Activated CD8-positive, alpha-beta memory T cell treated with anti-CD3 and anti-CD28 coated beads for 1 hour (primary cell): ENCODE data around the gene ATP6V1B1.

ENCODE experiments used
- DNase-seq, 2 donors: peaks; one replicate each; pipeline ENCODE4 v3.0.0-alpha.2; 2020; ENCODE audit warnings: low read depth in 1 of 2; ENCODE audit errors: extremely low read depth in 1 of 2

Gene ATP6V1B1

DNA sequence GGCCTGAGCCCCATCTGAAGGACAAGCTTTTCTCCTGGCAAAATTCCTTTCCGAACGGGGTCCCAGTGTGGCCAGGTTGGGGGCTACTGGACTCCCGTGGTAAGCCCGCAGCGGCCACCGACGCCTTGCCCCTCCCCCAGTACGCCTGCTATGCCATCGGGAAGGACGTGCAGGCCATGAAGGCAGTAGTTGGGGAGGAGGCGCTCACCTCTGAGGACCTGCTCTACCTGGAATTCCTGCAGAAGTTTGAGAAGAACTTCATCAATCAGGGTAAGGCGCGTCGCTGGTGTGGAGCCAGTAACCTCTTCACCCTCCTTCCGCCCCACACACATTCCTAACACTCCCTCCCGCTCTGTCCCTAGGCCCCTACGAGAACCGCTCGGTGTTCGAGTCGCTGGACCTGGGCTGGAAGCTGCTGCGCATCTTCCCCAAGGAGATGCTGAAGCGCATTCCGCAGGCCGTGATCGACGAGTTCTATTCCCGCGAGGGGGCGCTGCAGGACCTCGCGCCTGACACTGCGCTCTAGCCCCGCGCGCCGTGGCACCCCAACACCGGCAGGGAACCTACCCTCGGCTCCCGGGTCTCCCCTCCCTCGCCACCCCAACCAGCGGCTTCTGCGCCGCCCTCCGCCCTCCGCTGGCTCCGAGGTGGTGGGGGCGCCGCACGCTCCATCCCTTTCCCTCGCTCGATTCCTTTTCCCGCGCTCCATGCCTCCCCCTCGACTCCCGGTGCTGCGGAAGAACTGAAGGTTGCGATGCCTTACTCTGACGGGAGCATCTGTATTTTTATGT is 29.1 kb downstream of the ATP6V1B1 start:
- peak; percentile 65 to 80 for DNase-seq

DNA sequence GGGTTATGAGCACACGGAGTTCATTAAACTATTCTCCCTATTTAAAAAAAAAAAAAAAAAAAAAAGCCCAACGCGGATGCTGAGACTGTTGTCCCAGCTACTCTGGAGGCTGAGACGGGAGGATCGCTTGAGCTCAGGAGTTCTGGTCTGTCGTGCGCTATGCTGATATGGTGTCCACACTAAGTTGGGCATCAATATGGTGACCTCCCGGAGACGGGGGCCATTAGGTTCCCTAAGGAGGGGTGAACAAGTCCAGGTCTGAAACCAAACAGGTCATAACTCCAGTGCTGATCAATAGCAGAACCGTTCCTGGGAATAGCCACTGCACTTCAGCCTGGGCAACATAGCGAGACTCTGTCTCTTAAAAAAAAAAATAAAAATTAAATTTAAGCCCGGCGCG is 29.8 kb downstream of the ATP6V1B1 start:
- no peak for DNase-seq

DNA sequence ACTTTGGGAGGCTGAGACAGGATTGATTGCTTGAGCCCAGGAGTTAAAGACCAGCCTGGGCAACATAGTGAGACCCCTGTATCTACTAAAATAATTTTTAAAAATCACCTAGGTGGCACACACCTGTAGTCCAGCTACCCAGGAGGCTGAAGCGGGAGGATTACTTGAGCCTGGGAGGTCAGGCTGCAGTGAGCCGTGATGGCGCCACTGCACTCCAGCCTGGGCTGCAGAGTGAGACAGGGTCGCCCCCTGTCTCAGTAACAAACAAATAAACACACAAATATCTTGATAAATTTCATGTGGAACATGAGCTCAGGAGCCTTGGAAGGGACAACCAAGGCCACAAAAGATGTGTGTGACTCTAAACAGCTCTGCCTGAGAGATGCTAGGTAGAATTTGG is 31.0 kb downstream of the ATP6V1B1 start:
- DNase-seq: no peak

DNA sequence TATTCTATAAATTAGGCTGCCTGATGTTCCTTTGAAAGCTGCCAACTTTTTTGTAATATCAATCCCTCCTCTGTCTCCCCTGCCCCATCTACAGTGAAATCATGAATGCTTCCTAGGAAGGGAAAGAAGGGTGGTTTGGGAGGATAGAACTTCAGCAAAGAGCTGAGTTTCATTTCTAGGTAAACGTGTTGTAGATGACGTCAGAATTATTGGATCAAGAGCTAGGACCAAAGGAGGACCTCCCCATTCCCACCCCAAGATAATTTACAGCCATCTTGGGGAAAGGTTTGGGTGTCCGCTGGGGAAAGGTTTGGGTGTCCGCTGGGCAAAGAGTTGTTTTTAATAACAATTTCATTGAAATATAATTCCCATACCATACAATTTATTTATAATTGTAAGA is 31.5 kb downstream of the ATP6V1B1 start:
- DNase-seq: no peak

DNA sequence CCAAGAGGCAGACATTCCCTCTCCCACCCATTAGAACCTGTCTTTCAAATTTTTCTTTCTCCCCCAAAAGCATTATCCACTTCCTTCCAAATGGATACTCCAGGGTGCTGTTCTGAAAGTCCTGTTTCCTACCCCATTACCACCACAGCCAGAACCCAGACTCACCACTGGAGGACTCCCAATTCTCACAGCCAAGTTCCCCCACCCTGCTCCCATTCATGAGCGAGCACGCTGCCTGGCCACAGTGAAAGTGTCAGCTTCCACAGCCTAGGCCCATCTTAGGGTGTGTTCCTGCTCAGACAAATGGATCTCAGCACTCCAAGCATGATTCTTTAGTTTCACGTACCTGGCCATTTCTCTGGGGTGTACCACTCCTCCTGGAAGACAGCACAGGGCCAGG is 38.9 kb downstream of the ATP6V1B1 start:
- DNase-seq: no peak

DNA sequence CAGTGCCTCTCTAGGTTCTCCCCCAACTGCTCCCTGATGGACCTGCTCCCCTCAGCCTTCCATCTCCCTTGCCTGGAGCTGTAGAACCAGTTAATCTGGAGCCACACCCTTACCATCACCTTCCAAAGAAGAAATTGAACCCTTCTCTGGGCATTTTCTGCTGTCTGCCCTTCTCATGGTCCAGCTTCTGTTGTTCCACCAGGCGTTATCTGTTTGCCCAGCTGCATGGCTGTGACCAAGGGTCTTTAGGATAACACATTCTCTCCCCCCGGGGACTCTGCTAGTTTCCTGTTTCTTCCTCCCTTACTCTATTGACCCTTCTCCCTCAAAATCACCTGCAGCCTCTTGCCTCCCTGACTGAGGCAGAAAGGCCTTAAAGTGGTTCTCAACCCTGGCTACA is 39.5 kb downstream of the ATP6V1B1 start:
- no peak for DNase-seq

DNA sequence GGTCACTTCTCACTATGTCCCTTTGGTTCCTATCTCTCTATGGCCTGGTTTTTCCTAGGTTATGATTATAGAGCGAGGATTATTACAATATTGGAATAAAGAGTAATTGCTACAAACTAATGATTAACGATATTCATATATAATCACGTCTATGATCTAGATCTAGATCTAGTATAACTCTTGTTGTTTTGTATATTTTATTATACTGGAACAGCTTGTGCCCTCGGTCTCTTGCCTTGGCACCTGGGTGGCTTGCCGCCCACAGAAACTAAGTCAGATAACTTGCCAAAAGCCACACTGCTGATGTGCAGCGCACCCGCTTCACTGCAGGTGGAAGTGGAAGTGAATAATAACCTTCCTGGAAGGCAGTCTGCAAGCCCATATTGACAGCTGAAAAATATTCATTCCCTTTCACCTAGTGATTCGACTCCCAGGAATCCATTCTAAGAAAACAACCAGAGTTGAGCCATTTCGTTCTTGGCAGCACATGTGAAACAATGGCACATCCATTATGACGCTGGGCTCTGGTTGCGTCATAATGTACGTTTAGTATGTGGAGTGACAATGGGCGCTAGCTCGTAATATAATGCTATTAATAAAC is 42.0 kb downstream of the ATP6V1B1 start:
- no peak for DNase-seq

DNA sequence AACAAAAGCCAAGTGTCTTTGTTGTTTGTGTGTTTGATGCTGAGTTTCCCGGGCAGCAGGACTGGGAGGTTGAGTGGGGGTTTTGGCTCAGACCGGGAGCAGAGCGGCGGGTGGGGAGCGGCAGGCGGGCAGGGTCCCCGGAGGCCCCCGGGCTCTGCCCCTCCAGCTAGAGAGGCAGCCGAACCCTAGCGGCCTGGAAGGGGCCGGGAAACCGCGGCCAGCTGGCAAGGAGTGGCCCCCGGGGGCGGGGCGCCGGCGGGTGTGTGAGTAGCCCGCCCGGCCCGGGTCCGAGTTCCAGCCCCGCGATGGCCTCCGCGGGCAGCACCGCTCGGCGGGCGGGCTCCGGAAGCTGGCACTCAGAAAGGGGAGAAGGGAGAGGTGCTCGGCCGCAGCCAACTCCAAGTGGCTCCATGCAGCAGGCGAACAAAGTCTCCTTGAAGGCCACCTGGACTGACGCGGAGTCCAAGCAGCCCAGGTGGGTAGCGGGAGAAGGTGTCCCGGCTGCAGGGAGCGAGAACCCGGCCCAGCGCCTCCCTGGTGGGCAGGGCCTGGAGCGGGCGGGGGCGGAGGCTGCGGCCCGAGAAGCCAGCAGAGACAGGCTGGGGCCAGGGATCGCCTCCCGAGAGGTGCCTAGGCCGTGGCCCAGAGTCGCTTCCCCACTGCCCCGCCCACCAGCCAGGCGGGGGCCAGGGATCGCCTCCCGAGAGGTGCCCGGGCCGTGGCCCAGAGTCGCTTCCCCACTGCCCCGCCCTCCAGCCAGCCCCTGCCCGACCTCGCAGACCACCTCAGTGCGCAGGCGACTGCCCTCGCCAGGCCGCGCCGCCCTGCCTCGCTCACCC is 42.9 kb downstream of the ATP6V1B1 start, which contains the start of gene ANKRD53:
Gene ANKRD53, plus strand, starts transcription at position 290 of the 839 bp plus-strand sequence. Its CDS starts 16 bp downstream, at position 306.
- DNase-seq: no peak

DNA sequence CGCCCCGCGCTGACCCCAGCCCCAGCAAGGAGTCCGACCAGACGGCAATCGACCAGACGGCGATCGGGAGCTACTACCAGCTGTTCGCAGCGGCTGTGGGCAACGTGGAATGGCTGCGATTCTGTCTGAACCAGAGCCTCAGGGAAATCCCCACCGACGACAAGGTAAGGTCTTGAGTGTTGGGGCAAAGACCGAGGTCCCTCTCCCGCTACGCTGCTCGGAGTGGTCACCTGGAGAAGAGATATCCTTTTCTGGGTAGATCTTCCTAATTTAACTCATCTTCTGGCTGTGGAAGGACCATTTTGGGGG is 43.4 kb downstream of the ATP6V1B1 start:
- DNase-seq: no peak

DNA sequence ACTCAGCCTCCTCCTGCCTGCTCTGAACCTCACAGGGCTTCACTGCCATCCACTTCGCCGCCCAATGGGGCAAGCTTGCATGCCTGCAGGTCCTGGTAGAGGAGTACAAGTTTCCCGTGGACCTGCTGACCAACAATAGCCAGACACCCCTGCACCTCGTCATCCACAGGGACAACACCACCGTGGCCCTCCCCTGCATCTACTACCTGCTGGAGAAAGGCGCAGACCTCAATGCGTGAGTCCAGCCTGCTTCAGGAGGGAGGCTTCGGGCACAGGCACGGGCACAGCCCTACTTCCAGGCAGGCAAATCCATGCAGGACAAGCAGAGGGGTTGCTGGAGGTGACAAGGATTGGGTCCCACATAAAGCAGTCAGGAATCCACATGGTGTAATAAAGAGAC is 43.9 kb downstream of the ATP6V1B1 start:
- DNase-seq: no peak

DNA sequence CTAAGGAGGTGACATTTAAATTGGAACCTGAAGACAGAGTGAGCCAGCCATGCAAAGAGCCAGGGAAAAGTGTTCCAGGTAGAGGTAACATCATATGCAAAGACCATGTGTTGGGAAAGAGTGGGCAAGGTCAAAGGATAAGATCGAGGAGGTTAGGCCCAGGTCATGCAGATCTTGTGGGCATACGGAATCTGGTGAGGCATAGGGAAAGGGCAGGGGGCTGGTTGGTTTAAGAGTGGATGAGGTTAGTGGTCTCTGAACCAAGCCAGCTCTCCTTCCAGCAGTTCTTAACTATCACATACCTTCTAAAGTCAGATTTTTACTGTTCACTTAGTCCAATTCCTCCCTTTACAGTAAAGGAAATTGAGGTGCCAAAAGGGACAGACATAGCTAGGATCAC is 45.7 kb downstream of the ATP6V1B1 start:
- no peak for DNase-seq

DNA sequence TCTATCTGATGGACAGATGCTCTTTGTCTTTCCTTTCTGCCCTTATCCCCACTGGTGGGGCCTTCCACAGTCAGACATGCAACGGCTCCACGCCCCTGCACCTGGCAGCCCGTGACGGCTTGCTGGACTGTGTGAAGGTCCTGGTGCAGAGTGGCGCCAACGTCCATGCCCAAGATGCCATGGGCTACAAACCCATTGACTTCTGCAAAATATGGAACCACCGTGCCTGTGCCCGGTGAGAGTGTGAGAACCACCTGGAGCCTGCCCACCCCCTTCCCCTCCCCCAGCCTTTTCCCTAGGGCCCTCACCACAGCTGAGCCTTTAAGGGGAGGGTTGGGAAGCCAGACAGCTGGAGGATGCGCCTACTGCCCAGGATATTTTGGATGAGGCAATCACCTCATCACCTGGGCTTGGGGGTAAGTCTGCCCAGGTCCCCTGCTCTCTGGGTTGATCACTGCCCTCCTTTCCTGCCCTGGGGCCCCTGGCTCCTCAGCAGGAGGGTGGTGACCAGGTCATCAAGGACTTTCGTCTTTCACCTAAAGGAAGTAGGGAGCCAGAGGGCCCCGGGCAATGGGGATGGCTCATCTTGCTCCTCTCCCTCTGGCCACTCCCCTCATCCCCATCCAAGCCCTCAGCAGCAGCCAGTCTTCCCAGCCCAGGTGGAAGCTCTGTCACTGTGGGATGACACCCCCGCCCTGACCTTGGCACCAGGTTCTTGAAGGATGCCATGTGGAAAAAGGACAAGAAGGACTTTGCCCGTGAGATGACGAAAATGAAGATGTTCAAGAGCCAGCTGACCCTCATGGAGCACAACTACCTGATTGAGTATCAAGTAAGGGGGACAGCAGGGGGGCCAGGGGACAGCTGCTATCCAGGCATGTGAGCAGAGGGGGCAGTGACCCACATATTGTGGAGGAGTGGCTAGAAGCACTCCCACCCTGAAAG is 46.4 kb downstream of the ATP6V1B1 start:
- DNase-seq: no peak

DNA sequence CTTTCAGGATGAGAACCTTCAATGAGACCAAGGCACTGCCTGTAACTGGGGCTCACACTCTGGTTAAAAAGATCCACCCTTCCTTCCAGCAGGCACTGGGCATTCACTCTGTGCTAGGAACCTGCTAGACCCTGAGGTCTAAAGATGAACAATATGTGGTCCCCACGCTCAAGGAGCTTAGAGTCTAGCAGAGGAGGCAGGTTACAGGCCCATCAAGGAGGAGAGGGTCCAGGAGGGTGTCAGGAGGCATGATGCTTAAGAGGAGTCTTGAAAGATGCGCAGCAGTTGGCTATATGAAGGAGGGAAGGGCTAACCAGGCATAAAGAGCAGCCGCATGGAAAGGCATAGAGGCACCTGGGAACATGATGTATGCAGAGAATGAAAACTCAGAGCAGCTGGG is 47.3 kb downstream of the ATP6V1B1 start:
- DNase-seq: no peak

DNA sequence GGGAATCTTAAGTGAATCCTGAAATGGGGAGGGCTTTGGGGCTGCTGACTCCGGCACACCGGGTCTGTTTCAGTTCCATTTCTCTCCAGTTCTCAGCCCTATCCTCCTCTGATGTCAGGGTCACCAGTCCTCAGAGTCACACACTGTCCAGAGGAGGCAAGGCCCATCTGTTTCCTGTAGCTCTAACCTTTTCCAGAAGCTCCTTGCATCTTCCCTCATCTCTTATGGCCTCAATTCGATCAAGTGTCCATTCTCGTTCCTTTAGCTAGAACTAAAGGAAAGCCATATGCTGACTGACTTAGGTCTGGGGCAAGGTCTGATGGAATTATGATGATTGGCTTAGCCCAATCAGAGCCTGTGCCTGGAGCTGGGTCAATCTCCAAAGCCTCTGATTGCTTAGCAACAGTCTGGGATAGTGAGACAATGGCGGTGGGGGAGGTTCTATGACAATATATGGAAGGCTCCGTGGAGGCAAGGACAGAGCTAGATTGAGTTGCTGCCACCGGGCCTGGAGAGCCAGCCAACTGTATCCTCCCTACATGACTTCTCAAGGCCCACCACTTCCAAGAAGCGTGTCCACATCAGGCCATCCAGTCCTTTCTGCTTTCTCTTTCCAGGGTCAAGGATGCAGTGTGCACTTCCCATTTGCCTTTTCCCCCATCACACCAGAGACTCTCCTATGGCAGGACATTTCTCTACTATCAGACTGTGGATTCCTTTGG is 48.0 kb downstream of the ATP6V1B1 start:
- no peak for DNase-seq

DNA sequence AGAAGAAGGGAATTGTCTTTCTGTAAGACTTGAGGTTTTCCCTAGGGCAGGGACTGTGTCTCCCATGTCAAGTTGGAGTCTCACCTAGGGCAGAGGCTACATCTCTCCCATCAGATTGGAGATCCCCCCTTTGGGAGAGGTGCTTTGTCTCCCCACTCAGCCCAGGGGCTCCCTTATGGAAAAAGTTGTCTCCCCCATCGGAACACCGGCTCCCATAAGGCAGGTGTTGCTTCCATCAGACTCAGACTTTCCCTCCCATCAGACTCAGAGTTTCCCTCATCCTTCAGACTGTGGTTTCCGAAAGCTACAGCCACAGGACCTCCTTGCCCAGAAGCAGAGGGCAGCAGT is 48.5 kb downstream of the ATP6V1B1 start:
- DNase-seq: no peak

DNA sequence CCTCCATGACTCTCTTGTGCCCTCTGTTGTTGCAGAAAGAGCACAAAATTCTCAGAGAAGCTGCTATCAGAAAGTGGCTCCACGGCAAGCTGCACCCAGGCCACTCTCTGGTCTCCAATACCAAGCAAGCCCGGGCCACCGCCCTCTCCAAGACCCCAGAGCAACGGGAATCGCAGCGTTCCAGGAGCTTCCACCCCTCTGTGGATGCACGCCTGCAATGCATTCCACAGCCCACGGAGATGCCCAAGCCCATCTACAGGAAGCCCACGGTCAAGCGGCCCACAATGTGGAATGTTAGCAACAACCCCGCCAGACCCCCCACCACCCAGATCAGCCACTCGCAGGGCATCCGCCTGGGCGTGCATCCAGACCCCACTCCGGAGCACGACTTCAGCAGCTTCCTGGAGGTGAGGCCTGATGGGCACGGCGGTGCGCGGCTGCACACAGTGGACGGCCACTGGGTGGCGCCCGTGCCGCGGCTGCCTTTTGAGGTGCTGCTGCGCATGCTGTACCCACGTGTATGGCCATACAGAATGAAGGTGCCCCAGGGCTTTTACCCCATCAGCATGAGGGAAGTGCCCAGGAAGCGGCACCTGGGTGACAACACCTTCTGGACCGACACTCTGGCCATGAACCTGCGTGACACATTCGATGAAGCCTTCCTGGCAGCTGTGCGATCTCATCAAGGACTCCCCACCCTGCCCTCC is 49.0 kb downstream of the ATP6V1B1 start:
- DNase-seq: peak; percentile 33 to 72

DNA sequence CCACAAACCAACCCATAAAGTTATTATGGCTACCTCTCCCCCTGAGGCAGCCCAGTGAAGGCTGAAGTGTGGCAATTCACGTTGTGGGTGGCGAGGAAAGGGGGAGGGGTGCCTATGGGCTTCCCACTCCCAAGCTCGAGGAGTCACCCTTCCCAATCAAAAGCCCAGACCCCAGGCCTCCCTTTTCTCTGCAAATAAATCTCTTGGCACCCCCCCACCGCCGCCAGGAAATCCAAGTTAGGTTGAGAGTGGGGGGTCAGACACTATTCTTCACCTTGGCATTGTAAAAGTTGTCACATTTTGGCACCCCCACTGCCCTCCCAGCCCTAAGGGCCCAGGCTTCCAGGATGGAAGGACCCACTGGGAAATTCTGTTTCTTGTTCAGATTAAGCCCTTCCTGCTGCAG is 49.6 kb downstream of the ATP6V1B1 start:
- no peak for DNase-seq

DNA sequence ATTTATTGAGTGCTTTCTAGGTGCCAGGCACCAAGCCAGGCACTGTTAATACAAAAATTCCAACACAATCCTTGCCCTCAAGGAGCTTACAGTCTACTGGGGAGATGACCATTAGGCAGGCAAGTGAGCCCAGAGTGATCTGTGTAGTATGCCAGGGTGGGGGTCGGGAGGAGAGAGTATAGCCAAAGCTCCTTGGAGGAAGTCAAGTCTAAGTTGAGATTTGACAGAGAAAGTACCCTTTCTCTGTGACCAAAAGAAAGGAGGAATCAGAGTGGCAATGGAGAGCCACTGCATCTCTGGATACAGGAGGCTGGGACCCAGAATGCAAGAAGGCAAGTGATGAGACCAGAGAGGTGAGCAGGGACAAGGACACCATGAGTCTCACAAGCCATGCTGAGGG is 50.3 kb downstream of the ATP6V1B1 start:
- DNase-seq: no peak

DNA sequence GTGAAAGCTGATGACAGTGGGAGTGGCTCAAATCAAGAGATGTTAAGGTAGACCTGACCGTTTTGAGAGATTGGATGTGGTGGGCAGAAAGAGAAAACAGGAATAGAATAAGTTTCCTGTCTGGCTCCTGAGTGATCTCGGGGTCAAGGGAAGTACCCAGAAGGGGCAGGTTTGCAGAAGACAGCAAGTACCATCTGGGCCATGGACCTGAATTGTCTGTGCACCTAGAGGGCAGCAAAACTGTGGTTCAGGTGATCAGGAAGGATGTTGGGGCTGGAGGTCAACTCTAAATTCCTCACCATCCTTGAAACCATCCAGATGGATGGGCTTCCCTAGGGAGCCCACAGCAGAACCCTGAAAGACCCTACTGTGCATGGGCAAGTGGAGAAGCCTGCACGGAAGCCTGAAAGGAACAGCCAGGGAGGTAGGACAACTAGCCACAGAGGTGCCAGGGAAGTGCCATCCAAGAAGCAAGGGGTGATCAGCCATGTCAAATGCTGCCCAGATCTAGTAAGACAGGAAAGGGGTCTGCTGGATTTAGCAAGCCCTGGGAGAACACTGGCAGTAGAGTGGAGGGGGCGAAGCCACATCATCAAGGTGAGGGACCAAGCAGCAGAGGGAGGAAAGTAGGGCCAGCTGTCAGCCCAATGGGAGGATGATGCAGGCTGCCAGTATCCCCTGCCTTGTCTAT is 50.9 kb downstream of the ATP6V1B1 start:
- no peak for DNase-seq
